Activated CD8-positive, alpha-beta memory T cell treated with anti-CD3 and anti-CD28 coated beads for 36 hours (primary cell): Measurements from ENCODE around the gene SNTA1. TPM values are rescaled to one million over a fixed set of nuclear protein-coding genes. Genes with fewer than 3 reads are reported as not detected.
"Not testable (repeated sequence)": the region's sequence is repeated elsewhere in the genome, so short reads cannot be mapped to it uniquely, and the experiment has no call there.

Experiments used
- CTCF ChIA-PET: fragments of 350-600 bp; sonication (Branson Sonifier 250); formaldehyde crosslinking; loops from one replicate; lab custom pipeline; 2021; ENCODE audit warnings: antibody characterized with exemption; lab: Charles Lee
- POLR2A ChIA-PET: fragments of 350-600 bp; sonication (Branson Sonifier 250); formaldehyde crosslinking; loops from one replicate; lab custom pipeline; 2021; ENCODE audit warnings: antibody characterized with exemption; lab: Charles Lee
- total RNA-seq, 2 experiments: library from RNA; stranded (reverse); gene quantifications; one replicate each; pipeline ENCODE4 v1.2.3, GENCODE V29; 2021

SNTA1 gene
- total RNA-seq, 2 experiments from 2014 or later = 4.9 to 5.4 TPM

- POLR2A ChIA-PET = no interaction called here
- CTCF ChIA-PET = interaction anchor here (1.3 kb wide), 1 partner anchor 15 kb away, joined by 4 read pairs; no protein-coding TSS in a partner anchor
Observed at GRCh38 chr20:33472868-33473435, 29.4 kb upstream of the SNTA1 start.

GRCh38 chr20:33470866-33471265, 27.3 kb upstream of the SNTA1 start:
- POLR2A ChIA-PET = no interaction called here
- CTCF ChIA-PET = interaction anchor here (1.1 kb wide), 1 partner anchor 9 kb away, joined by 3 read pairs; no protein-coding TSS in a partner anchor

- POLR2A ChIA-PET = no interaction called here
- CTCF ChIA-PET = interaction anchor here (1.1 kb wide), 1 partner anchor 9 kb away, joined by 3 read pairs; no protein-coding TSS in a partner anchor
Observed at GRCh38 chr20:33470457-33470856, 26.9 kb upstream of the SNTA1 start.

- ChIA-PET CTCF (interaction anchor here (0.8 kb wide), 1 partner anchor 134 kb away, joined by 3 read pairs; no protein-coding TSS in a partner anchor), POLR2A (interaction anchor here (0.6 kb wide), 1 partner anchor 30 kb away, joined by 6 read pairs; no protein-coding TSS in a partner anchor)
Observed at GRCh38 chr20:33466303-33466646, 22.7 kb upstream of the SNTA1 start.

- ChIA-PET CTCF (interaction anchor here (0.8 kb wide), 1 partner anchor 133 kb away, joined by 3 read pairs; no protein-coding TSS in a partner anchor), POLR2A (interaction anchor here (0.6 kb wide), 1 partner anchor 30 kb away, joined by 6 read pairs; no protein-coding TSS in a partner anchor)
Observed at GRCh38 chr20:33465481-33466302, 22.1 kb upstream of the SNTA1 start.

- CTCF ChIA-PET = interaction anchor here (0.7 kb wide), 1 partner anchor 360 kb away, joined by 3 read pairs; no protein-coding TSS in a partner anchor
- POLR2A ChIA-PET = not testable (repeated sequence)
Observed at GRCh38 chr20:33464759-33465158, 21.2 kb upstream of the SNTA1 start.

GRCh38 chr20:33463332-33464101, 20.0 kb upstream of the SNTA1 start:
- CTCF ChIA-PET = interaction anchor here (0.6 kb wide), 1 partner anchor 344 kb away, joined by 3 read pairs; no protein-coding TSS in a partner anchor
- POLR2A ChIA-PET = no interaction called here

- POLR2A ChIA-PET = interaction anchor here (0.6 to 0.9 kb wide), 3 partner anchors 129 to 271 kb away, joined by 3 to 7 read pairs (median 4); partner anchors contain the start of gene ZNF341
Observed at GRCh38 chr20:33460711-33461110, 17.1 kb upstream of the SNTA1 start.

GRCh38 chr20:33459599-33459998, 16.0 kb upstream of the SNTA1 start:
- CTCF ChIA-PET = interaction anchor here (0.7 to 0.9 kb wide), 2 partner anchors 110 to 273 kb away, joined by 3 read pairs; no protein-coding TSS in a partner anchor
- POLR2A ChIA-PET = interaction anchor here (0.9 kb wide), 1 partner anchor 272 kb away, joined by 3 read pairs; the partner anchor contains the start of gene ZNF341

More at GRCh38 chr20:33460711-33461110, 17.1 kb upstream of the SNTA1 start:
- CTCF ChIA-PET = interaction anchor here (0.7 to 0.9 kb wide), 2 partner anchors 72 to 271 kb away, joined by 3 read pairs; no protein-coding TSS in a partner anchor

- CTCF ChIA-PET = interaction anchor here (0.6 to 1.1 kb wide), 16 partner anchors 11 to 502 kb away, joined by 3 to 17 read pairs (median 4); partner anchors contain the start of genes ACTL10 and SNTA1
- POLR2A ChIA-PET = not testable (repeated sequence)
Observed at GRCh38 chr20:33456916-33457642, 13.5 kb upstream of the SNTA1 start.

GRCh38 chr20:33450867-33451266, 7.3 kb upstream of the SNTA1 start:
- ChIA-PET POLR2A (no interaction called here), CTCF (no interaction called here)

- POLR2A ChIA-PET = no interaction called here
- CTCF ChIA-PET = interaction anchor here (0.7 to 0.9 kb wide), 3 partner anchors 10 to 208 kb away, joined by 3 to 4 read pairs (median 3); no protein-coding TSS in a partner anchor
Observed at GRCh38 chr20:33445881-33446625, 2.5 kb upstream of the SNTA1 start.

GRCh38 chr20:33444797-33445560, 1.4 kb upstream of the SNTA1 start:
- ChIA-PET POLR2A (interaction anchor here (0.6 to 1.6 kb wide), 4 partner anchors 45 to 224 kb away, joined by 3 to 11 read pairs (median 4); partner anchors contain the start of gene CBFA2T2), CTCF (interaction anchor here (0.6 to 3.1 kb wide), 7 partner anchors 8 to 700 kb away, joined by 3 to 16 read pairs (median 4); no protein-coding TSS in a partner anchor)

- ChIA-PET POLR2A (interaction anchor here (0.8 to 2.0 kb wide), 4 partner anchors 47 to 224 kb away, joined by 3 to 8 read pairs (median 5); partner anchors contain the start of genes ACTL10 and CBFA2T2), CTCF (interaction anchor here (0.9 to 3.1 kb wide), 4 partner anchors 12 to 226 kb away, joined by 3 to 16 read pairs (median 4); no protein-coding TSS in a partner anchor)
Observed at GRCh38 chr20:33443006-33443511, 504 bp downstream of the SNTA1 start.

- ChIA-PET CTCF (interaction anchor here (0.9 to 3.1 kb wide), 2 partner anchors 15 to 226 kb away, joined by 5 to 16 read pairs; no protein-coding TSS in a partner anchor), POLR2A (interaction anchor here (0.8 to 2.0 kb wide), 2 partner anchors 73 to 221 kb away, joined by 3 to 8 read pairs; no protein-coding TSS in a partner anchor)
Observed at GRCh38 chr20:33442136-33443005, 1.2 kb downstream of the SNTA1 start.
